Measurements from ENCODE around the gene GRIK2.
"Not testable (repeated sequence)": the region's sequence is repeated elsewhere in the genome, so short reads cannot be mapped to it uniquely, and the experiment has no call there.

GRIK2 gene

GRCh38 chr6:101393251-101393828, at the start of gene GRIK2:
TSS of gene GRIK2 (plus strand) at chr6:101393708.
- H3K9me3 Mint-ChIP-seq = peaks cover 7% of the 10 kb centered on the region
- H3K27me3 Mint-ChIP-seq = peaks cover 59% of the 10 kb centered on the region
- no peak within 1 kb of the TSS for H3K4me3 Mint-ChIP-seq
- H3K4me1 Mint-ChIP-seq (ENCODE audit: low read depth) = peaks cover 1% of the 10 kb centered on the region
- DNase-seq = no peak
- no peaks in the 10 kb centered on the region for H3K36me3 Mint-ChIP-seq (ENCODE audit: low read depth)
- H3K27ac Mint-ChIP-seq = no peak within 1 kb of the TSS

DNA sequence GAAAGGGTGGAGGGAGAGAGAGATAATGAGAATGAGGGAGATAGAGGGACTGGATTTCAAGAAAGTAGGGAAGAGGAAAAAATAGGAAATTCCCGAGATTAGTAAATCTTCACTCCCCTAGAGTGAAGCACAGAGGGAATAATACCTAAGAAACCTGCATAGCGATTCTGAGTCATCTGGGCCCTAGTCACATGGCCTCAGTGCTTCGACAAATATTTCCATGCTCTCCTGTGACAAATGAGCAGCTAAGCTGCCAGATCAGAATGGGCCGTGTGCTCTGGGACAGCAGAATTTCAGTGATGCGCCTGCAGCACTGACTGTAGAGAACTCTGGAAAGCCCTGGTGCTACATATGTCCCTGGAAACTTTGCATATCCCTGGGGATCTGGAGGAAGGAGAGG, 48.6 kb upstream of the GRIK2 start:
- Mint-ChIP-seq H3K36me3 (ENCODE audit: low read depth) (no peaks in the 10 kb centered on the region), H3K9me3 (peaks cover 8% of the 10 kb centered on the region), H3K27ac (no peak overlapping the region), H3K4me1 (ENCODE audit: low read depth) (no peaks in the 10 kb centered on the region), H3K27me3 (no peaks in the 10 kb centered on the region), H3K4me3 (no peak overlapping the region)
- no peak for DNase-seq

DNA sequence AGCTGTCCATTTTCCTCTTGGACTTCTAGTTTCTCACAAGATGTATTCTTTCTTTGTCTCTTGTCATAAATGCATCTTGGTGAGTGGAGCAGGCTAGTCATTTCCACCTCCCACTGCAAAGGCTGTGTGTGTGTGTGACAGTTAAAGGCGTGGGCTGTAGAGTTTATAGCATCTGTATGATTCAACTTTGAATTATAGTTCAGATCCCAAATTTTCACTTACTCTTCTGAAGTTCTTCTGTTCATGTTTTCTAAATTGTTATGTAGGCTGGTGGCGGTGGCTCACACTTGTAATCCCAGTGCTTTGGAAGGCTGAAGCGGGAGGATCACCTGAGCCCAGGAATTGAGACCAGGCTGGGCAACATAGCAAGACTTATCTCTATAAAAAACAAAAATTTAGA, 44.7 kb upstream of the GRIK2 start:
- Mint-ChIP-seq H3K4me1 (ENCODE audit: low read depth) (no peaks in the 10 kb centered on the region), H3K27me3 (no peaks in the 10 kb centered on the region), H3K9me3 (peaks cover 5% of the 10 kb centered on the region), H3K4me3 (no peak overlapping the region), H3K27ac (no peak overlapping the region), H3K36me3 (ENCODE audit: low read depth) (no peaks in the 10 kb centered on the region)
- no peak for DNase-seq

DNA sequence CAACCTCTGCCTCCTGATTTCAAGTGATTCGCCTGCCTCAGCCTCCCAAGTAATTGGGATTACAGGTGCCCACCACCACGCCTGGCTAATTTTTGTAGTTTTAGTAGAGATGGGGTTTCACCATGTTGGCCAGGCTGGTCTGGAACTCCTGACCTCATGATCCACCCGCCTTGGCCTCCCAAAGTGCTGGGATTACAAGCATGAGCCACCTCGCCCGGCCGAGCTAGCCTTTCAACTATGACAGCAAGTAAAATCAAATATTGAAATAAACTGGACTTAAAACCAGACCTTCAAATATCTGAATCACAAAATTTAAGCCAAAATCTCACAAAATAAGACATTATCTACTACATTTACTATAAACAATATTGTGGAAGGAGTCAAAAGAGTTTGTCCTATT, 42.9 kb upstream of the GRIK2 start:
- H3K4me3 Mint-ChIP-seq; H3K4me1 Mint-ChIP-seq (ENCODE audit: low read depth); H3K9me3 Mint-ChIP-seq; H3K36me3 Mint-ChIP-seq (ENCODE audit: low read depth); H3K27ac Mint-ChIP-seq; DNase-seq; H3K27me3 Mint-ChIP-seq: not testable (repeated sequence)

GRCh38 chr6:101351173-101351572, 42.3 kb upstream of the GRIK2 start:
- no peak overlapping the region for H3K4me3 Mint-ChIP-seq
- H3K4me1 Mint-ChIP-seq (ENCODE audit: low read depth) = no peaks in the 10 kb centered on the region
- no peaks in the 10 kb centered on the region for H3K27me3 Mint-ChIP-seq
- no peaks in the 10 kb centered on the region for H3K9me3 Mint-ChIP-seq
- H3K27ac Mint-ChIP-seq = no peak overlapping the region
- no peak for DNase-seq
- no peaks in the 10 kb centered on the region for H3K36me3 Mint-ChIP-seq (ENCODE audit: low read depth)

- Mint-ChIP-seq H3K36me3 (ENCODE audit: low read depth) (no peaks in the 10 kb centered on the region), H3K4me3 (no peak overlapping the region), H3K4me1 (ENCODE audit: low read depth) (no peaks in the 10 kb centered on the region), H3K27me3 (no peaks in the 10 kb centered on the region), H3K27ac (no peak overlapping the region), H3K9me3 (no peaks in the 10 kb centered on the region)
- no peak for DNase-seq
Measured at GRCh38 chr6:101352316-101352715, 41.2 kb upstream of the GRIK2 start.

- DNase-seq = no peak
- H3K27me3 Mint-ChIP-seq = no peaks in the 10 kb centered on the region
- H3K4me1 Mint-ChIP-seq (ENCODE audit: low read depth) = no peaks in the 10 kb centered on the region
- no peaks in the 10 kb centered on the region for H3K9me3 Mint-ChIP-seq
- H3K36me3 Mint-ChIP-seq (ENCODE audit: low read depth) = no peaks in the 10 kb centered on the region
- no peak overlapping the region for H3K27ac Mint-ChIP-seq
- H3K4me3 Mint-ChIP-seq = no peak overlapping the region
Measured at GRCh38 chr6:101365181-101365580, 28.3 kb upstream of the GRIK2 start.

DNA sequence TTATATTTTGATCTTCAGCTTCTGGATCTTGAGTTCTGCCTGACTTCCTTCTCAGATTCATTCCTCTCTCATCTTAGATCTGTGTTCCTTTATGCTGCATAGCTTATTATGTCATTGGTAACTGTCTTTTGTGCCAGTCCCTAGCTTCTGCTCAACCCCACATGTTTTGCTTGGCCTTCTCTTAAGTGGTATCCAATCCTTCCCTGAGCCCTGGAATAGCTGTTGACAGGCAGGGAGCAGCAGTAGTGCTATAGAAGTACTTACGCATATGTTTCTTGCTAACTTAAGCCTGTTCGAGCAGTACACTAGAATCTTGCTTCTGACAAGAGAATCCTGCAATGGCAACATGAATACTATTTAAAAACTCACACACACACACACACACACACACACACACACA, 13.6 kb upstream of the GRIK2 start:
- Mint-ChIP-seq H3K4me1 (ENCODE audit: low read depth) (no peaks in the 10 kb centered on the region), H3K36me3 (ENCODE audit: low read depth) (no peaks in the 10 kb centered on the region), H3K4me3 (no peak overlapping the region), H3K9me3 (peaks cover 13% of the 10 kb centered on the region), H3K27me3 (no peaks in the 10 kb centered on the region), H3K27ac (no peak overlapping the region)
- no peak for DNase-seq

DNA sequence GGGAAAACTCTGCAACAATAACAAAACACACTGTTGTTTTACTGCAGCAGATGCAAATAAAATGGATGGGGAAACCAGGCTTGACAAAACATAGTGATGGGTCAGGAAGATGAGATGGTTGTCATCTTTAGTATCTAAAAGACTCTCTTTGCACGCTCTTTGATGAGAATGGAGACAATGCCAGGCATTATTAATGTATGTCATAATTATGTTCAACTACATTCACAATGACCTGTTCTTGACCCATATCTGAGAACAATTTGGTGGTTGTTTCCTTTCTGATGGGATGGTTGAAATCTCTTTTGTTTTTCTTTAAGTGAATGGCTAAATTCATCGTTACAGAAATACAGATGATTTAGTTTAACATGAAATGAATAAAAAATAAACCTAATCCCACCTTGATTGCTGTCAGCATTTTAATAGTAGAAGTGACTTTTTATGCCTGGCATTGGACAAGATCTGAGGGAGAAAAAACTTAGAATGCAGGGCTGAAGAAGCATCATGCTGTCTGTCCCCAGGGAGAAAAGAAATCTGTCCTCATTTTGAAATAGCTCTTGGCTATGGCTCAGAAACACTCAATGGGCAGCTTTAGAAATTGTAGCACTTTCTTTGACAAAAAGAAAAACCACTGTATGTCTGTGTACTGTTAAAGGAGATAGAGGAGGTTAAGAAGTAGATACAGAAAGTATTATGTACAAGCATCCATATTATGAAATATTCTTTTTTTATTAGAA, 12.4 kb upstream of the GRIK2 start:
- Mint-ChIP-seq H3K4me3 (no peak overlapping the region), H3K4me1 (ENCODE audit: low read depth) (no peaks in the 10 kb centered on the region), H3K27me3 (no peaks in the 10 kb centered on the region), H3K9me3 (peaks cover 13% of the 10 kb centered on the region), H3K27ac (no peak overlapping the region), H3K36me3 (ENCODE audit: low read depth) (no peaks in the 10 kb centered on the region)
- no peak for DNase-seq

- not testable (repeated sequence) for H3K4me3 Mint-ChIP-seq; DNase-seq; H3K27ac Mint-ChIP-seq; H3K36me3 Mint-ChIP-seq (ENCODE audit: low read depth); H3K27me3 Mint-ChIP-seq; H3K4me1 Mint-ChIP-seq (ENCODE audit: low read depth)
- H3K9me3 Mint-ChIP-seq = peaks cover 14% of the 10 kb centered on the region
Measured at GRCh38 chr6:101383747-101384146, 9.8 kb upstream of the GRIK2 start.

- peaks cover 5% of the 10 kb centered on the region for H3K9me3 Mint-ChIP-seq
- H3K4me1 Mint-ChIP-seq (ENCODE audit: low read depth) = no peaks in the 10 kb centered on the region
- no peak for DNase-seq
- no peak overlapping the region for H3K4me3 Mint-ChIP-seq
- peaks cover 13% of the 10 kb centered on the region for H3K27me3 Mint-ChIP-seq
- H3K27ac Mint-ChIP-seq = no peak overlapping the region
- no peaks in the 10 kb centered on the region for H3K36me3 Mint-ChIP-seq (ENCODE audit: low read depth)
Measured at GRCh38 chr6:101386982-101387381, 6.5 kb upstream of the GRIK2 start.

DNA sequence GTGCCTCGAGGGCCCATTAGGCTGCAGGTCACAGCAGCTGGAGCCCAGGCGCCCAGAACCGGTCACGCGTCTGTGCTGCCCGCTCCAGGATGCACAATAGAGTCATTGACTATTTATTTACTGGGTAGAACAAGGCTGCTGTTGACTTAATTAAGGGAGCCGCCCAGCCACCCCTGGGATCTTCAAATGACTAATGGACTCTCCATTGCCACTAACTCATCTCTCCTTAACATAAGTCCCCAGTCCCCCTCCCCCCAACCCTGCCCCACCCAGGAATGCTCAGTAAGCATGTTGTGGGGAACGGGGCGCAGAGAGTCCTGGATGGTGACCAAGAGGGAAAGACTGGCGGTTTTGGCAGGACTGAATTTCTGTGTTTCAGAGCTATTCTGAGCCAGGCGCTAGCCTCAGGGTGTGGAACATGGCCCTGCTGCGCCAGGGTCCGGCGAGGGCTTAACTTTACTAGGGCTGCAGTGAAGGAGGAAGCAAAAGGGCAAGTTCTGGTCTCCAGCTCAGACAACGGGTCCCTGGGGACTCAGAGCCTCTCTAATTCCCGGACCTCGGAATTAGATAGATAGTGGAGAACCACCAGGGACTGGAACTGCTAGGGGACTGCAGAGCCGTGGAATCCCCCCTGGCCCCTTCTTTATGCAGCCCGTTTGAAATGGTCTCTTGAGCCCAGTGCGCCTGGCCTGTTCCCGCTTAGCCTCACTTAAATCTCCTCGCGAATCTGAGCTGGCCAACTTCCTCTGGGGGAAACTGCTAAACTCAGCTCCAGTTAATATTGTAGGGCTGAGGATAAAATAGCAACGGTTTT, 1.5 kb upstream of the GRIK2 start:
- Mint-ChIP-seq H3K9me3 (peaks cover 6% of the 10 kb centered on the region), H3K4me3 (no peak overlapping the region), H3K36me3 (ENCODE audit: low read depth) (no peaks in the 10 kb centered on the region), H3K27ac (no peak overlapping the region), H3K27me3 (peaks cover 53% of the 10 kb centered on the region), H3K4me1 (ENCODE audit: low read depth) (peaks cover 1% of the 10 kb centered on the region)
- DNase-seq = peak; percentile 20

- no peak for DNase-seq
- Mint-ChIP-seq H3K27me3 (peaks cover 55% of the 10 kb centered on the region), H3K4me1 (ENCODE audit: low read depth) (peaks cover 1% of the 10 kb centered on the region), H3K4me3 (no peak overlapping the region), H3K27ac (no peak overlapping the region), H3K9me3 (peaks cover 7% of the 10 kb centered on the region), H3K36me3 (ENCODE audit: low read depth) (no peaks in the 10 kb centered on the region)
Measured at GRCh38 chr6:101392586-101393230, 800 bp upstream of the GRIK2 start.

- Mint-ChIP-seq H3K4me3 (no peak overlapping the region), H3K9me3 (peaks cover 7% of the 10 kb centered on the region), H3K36me3 (ENCODE audit: low read depth) (no peaks in the 10 kb centered on the region), H3K4me1 (ENCODE audit: low read depth) (peaks cover 1% of the 10 kb centered on the region), H3K27ac (no peak overlapping the region), H3K27me3 (peaks cover 64% of the 10 kb centered on the region)
- no peak for DNase-seq
Measured at GRCh38 chr6:101393829-101394251, 332 bp downstream of the GRIK2 start.

Measured in activated T-cell treated with anti-CD3 and anti-CD28 coated beads, Interleukin-2, amount 50 U/mL, for 24 hours (primary cell).